Activated T-cell treated with anti-CD3 and anti-CD28 coated beads for 48 hours (primary cell): ENCODE results near the gene HOXA6.

Experiments
- DNase-seq: peaks from one replicate; pipeline ENCODE4 v3.0.0-alpha.2; 2020; ENCODE audit warnings: low read depth

Gene HOXA6

DNA sequence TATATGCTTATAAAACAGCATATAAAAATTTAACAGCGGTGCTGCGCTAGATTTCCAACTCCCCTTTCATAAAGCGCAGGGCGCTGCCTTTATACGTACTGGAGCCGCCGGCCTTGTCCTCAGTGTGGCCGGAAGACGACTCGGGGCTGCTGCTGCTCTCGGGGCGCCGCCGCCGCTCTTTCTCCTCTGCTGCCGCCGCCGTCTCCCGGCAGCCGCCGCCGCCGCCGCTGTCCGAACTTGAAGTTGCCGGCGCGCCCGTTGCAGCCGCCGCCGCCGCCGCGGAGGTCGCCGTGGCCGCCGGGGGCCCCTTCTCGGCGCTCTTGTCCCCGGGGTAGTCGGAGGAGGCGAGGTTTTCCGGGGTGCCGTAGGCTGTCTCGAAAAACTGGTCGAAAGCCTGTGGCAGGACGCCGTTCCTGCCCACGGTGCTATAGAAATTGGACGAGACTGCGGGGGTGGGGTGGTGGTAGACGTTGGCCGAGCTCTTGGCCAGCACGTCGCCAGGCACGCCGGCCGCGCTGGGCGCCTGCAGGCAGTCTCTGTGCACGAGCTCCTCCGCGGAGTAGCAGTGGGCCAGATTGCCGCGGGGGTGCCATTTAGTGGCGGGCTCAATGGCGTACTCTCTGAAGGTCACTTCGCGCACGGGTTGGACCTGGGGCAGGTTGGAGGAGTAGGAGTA, 36.9 kb upstream of the HOXA6 start:
- DNase-seq, result no peak

DNA sequence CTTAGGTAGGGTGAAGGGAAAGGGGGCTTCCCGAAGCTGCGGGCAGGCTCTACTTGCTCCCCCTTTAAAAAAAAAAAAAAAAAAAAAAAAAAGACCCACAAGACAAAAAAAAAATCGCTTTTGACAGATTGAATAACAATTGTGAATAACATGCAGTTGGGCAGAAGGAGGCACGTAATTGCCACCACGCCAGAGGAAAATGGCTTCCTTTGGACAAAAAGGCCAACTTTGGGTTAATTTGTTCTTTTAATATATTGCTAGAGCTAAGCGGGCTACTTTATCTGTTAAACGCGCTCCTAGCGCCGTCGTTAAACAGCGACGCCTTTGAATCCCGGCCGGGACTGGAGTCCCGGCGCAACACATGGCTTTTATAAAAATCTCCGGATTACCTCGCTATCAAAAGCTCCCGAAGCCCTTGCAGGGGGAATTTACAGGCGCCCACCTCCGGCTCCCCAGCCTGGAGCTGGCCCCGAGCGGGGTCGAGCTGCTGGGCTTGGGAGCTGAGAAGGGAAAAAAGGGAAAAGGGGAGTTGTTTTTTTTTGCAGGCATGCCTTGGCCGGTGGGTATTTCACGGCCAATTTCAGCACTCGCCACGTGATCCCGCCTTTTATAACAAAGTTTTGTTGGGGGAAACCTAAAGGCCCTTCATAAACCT, 36.2 kb upstream of the HOXA6 start:
- DNase-seq, result no peak

DNA sequence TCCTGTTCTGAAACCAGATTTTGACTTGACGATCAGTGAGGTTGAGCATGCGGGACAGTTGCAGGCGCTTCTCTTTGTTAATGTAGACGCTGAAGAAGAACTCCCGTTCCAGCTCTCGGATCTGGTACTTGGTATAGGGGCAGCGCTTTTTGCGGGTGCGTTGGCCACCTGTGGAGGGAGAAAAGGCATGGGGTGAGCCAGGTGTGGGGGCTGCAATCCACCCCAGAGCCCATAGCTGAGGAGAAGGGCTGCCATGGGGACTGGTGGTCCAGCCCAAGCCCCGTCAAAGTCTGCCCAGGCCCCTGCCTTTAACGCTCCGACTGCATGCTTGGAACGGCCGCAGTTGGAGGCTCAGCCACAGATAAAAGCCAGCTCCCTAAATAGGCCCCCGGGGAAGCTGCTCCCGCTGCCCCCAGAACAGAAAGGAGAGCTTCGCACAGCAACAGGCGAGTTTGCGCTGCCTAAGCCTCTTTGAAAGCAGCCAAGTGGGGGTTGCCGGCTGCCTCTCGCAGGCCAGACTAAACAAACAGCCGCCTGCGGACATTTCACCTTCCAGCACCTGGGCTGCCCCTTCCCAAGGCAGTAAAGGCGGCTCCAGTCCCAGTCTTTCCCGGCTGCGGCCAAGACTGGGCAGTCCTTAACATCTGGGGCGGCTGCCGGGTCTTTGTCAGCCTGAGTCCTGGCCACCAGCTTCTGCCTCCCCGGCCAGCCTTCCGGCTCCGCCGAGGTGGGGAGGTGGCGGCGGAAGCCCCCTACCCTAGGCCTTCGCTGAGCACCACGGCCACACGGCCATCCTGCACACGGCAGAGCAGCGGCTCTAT, 35.5 kb upstream of the HOXA6 start:
- no peak for DNase-seq

DNA sequence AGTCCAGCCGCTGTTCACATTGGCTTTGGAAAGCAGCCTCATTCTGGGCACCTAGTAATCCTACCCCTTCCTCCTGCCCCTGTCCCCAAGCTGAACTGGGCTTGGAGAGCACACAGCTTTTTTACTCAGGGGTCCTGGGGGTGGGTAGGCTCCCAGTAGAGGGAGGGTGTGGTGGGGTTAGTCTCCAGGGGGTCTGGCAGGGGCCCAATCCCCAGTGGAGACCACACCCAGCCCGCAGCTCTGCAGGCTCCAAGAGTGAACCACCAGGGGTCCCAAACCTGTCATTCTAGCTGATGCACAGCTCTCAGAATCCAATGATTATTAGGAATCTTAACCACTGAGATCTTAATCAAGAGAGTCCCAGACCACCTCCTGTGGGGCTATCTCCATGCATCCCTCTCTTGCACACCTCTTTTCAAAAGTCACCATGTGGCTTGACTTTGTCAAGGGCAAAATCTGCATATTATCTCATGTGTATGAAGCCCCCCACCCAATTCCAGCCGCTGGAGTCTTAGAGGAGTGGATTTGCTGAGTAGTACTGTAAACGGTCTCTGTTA, 34.8 kb upstream of the HOXA6 start:
- DNase-seq, result no peak

DNA sequence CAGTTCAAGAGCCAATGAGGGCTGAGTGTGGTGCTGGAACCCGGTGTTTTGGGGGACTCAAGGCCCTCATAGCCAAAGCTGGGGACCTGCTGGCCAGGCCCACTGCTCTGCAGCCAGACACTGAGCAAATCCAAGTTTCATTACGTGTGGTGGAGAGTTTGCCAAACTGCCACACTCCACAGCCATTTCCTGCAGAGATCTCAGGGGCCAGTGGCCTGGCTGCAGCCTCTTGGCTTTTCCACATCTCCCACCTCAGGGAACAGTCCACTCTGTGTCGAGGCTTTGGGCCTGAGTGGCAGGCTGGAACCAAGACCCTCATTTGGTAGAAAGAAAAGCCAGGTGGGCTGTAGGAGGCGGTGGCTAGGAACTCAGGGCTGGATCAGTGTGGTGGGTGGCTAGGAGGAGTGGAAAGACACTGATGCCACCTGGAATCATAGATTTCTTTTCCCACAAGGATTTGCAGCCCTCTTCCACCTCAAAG, 34.3 kb upstream of the HOXA6 start:
- no peak for DNase-seq

DNA sequence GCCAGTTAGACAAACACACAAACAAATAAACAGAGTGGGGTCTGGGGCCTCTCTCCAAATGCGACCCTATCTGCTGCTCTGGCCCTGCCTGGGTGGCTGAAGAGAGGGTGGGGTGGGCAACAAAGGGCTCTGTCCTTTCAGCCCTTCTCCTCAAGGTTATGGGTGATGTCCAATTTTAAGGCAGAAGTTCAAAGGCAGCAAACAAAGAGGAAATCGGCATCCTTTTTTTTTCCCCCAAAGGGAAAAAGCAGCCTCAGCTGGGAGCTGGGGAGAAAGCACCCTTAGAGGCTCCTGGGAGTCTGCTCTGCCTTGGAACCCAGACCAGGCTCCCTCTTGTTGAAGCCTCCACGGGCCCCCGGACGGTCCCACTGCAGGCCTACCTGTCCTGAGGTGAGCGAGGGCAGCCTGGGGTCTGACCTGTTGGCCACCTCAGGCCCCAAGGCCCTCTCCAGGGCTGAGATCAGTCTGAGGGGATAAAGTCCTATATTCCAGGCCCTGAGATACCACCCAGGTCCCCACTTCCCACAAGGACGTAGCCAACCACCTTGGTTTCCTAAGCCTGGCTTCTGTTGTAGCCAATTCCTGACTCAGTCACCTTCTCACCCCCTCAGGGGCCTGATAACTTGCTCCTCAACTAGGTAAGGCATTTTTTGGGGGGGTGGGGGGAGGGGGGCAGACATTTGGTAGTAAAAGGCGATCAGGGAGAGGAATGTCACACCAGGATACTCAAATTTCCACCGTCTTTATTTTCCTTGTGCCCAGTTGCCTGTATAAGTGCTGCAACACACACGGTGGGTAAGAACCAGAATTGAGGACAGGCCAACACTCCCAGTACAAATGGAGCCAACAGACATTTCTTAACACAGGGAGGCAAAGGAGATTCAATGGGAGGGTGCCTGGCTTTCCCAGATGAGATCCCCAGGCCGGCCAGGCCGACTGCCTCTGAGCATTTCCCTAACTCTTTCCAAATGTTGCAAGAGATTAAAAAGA, 33.2 kb upstream of the HOXA6 start:
- no peak for DNase-seq

DNA sequence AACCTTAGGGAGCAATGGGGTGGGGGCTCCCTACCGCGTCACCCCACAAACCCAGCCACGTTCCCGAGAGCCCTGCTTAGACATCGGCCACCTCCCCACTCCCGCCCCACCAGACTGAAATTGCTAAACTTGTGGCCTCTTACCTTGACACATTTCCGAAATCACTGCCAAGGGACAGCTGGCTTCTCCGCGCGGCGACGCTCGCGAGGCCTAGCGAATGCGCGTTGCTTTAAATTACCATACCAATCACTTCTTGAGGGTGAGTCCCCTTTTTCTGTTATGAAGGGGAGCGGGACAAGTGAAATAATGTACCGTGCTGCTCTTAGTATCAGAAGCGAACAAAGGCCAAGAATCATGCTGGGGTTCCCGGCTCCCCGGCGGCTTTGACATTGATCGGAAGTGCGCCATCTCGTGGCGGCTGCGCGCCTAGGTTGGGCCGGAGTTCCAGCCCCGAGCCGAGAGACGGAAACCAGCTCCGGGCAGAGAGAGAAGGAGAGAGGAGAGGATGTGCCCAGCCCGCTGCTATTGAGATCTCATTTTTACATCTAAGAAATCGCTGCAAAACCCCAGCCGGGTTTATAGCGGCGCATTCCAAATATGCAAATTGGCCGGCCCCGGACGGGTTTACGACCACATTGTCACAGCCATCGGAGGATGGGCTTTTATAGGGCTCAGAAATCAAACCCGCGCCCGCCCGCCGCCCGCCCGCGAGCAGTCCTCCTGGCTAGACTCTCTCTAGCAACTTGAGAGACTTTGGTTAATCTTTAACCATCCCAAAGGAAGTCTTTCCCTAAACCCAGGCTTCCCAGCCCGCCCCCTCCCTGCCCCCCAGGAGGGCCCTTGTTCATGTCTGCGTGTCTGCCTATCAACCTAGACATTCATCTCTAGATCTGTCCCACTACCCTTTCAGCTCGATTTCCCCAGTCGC, 32.2 kb upstream of the HOXA6 start:
- peak; percentile 63 for DNase-seq

DNA sequence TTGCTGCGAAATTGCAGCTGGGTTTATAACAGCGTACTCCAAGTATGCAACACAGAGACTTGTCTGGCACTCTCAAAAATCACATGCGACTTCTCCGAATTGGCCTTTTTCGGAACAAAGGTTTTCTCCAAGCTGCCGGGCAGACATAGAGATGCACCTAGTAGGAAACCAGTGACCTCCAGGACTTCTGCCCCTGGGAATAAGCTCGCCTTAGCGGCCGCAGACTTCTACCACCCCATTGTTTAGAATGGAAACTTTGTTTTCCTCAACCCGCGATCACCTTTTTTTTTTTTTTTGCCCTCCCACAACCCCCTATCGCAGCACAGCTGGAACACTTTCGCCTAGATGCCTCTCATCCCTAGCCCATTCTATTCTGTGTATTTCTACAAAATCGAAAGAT, 31.5 kb upstream of the HOXA6 start:
- DNase-seq, result no peak

DNA sequence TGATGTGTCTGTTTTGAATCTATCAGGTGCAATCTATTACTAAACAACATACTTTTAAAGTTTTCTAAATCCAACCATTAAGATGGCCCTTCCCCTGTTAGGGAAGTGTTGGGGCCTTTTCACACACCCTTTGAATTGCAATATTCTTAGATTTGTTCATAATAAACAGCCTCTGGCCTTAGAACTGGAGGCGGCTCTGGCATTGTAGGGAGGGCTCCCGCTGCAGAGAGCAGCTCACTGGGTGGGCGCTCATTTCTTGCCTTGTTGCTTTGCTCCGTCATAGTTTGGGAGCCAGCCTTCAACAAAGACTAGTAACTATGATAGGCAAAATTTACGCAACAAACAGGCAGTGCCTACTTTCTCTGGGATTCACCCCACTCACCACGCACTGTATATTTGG, 30.8 kb upstream of the HOXA6 start:
- no peak for DNase-seq

DNA sequence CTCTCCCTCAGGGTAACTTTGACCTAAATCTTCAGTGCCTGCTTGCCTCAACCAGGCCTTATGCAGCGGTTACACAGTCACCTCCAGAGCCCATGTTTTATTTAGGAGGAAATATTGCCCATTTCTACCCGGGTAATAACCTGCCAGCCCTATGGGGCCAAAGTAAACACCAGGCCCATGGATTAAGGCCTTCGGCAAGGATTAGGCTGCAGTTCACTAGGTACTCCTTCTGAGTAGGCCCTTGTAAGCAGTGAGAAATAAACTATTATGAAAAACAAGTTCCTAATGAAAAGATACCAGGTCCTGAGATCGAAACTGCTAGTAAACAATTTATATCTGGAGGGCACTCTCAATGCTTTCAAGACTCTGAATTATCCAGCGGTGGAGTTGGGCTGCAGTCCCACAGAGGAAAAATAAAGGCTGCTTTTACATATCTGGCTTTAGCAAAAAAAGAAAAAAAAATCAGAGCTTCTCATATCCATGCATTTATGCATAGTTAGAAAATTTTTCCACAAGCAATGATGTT, 30.3 kb upstream of the HOXA6 start:
- DNase-seq, result no peak

DNA sequence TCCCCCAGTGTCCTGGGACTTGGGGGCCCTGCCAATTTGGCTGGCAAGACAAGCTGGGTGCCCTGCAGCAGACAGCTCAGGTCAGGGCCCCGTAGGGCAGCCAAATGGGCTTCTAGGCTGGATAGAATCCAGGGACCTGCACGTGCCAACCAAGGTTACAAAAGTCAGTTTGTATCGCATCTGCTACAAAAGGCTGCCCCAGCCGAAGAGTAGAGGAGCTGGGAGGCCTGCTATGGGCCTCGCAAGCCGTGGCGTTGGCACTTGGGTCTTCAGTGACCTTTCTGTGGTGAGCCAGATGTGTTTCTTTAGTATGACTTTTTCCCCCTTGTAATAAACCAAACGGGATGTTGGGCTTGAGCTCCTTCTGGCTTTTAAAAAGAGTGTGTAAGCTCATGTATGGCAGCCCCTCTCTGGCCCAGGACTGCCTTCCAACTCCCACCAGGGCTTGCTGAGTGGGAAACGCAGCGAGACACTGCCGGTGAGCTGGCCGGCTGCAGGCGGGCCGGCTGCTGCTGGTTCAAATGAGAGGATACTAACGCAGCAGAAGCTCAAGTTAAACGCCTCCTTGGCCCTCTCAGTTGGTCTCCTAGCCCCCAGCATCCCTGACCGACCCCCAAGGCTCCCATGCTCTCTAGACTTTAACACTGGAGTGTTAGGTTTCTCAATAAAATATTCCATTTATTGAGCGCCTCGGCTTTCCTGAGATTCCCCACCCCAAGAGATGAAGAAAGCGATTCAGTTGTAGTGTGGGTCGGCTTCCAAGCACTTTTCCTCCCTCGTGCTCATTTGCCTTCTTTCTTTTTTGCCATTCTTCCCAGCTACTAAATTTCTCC, 29.6 kb upstream of the HOXA6 start:
- DNase-seq, result no peak

DNA sequence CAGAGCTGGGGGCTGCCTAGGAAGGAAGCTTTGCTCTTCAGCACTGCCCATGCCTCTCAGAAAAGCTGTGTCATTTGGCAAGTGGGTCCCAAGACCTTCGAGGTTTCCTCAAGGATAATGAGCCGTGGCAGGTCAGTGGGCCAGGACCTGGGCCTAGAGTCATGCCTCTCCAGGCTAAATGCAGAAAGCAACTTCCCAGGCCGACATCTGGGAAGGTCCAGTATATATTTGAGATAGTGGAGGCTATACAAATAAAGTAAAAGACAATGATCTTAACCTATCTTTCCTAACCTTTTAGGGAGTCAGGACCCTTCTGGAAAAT, 28.9 kb upstream of the HOXA6 start:
- DNase-seq, result no peak

DNA sequence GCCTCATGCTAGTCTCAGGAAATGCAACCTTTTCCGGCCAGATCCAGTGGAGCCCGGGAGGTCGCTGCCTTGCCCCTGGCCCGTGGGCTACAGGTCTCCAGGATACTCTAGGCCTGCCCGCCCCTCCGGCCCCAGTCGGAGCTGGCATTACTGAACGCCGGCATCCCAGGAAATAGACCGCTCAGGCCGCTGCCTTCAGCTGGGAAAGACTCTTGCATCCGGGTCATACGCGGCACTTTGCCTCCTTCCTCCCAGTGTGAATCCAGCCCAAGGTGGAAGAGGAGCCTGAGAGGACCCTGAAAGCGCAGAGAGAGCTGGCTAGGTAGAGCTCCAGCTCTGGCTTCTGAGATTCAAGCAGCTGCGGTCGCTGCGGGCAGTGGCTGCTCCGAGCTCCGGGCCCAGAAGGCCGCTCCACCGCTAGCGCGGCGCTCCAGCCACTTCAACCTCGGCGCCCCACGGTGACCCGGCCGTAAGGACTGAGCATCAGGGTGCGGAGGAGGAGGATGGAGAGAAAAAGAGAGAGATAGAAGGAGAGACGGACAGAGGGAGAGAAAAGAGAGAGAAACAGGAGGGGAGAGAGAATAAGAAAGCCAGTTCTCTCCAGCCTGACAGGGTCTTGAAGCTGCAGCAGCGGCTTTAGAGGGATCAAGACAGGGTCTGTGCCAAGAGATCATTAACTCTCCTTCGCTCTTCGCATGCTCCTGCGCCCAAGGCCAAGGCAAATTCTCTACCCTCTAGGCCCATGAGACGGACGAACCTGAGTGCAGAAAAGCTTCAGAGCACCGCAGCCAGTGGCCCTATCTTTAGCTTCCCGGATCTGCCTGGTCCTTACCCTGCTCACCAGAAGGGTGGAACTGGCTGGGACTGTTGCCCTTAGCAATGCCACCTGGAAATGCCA, 28.3 kb upstream of the HOXA6 start:
- no peak for DNase-seq

DNA sequence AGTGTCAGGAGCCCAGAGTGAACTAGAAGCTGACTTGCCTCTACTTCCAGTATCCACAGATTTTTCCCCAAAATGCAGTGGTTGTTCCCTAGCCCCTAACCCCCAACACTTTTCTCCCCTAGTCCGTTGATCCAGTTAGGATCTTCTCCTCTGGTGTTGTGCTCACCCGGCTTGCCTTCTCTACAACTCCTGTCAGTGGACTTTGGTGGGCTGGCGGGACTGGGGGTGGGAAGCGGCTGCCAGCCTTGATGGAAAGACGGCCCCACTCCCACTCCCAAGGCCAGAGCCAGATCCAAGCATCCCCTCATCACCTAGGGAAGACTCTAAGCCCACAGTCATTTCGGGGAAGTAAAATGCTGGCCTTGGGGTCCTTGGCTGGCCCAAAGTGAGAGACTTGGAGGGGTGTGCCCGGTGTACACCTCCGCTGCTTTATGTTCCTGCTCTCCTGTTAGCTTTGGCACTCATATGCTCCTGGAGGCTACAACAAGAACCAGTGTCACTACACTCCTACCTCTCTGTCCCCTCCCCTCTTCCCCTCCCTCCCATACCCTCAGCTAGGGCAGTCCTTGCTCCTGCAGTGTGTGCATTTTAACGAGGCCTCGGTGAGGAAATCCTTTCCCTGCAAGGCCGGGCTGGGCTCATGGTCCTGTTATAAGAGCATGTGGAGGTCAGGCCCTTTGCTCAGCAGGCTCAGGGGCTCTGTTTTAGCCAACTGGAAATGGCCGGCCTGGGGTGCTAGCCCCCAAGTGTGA, 27.5 kb upstream of the HOXA6 start:
- no peak for DNase-seq

DNA sequence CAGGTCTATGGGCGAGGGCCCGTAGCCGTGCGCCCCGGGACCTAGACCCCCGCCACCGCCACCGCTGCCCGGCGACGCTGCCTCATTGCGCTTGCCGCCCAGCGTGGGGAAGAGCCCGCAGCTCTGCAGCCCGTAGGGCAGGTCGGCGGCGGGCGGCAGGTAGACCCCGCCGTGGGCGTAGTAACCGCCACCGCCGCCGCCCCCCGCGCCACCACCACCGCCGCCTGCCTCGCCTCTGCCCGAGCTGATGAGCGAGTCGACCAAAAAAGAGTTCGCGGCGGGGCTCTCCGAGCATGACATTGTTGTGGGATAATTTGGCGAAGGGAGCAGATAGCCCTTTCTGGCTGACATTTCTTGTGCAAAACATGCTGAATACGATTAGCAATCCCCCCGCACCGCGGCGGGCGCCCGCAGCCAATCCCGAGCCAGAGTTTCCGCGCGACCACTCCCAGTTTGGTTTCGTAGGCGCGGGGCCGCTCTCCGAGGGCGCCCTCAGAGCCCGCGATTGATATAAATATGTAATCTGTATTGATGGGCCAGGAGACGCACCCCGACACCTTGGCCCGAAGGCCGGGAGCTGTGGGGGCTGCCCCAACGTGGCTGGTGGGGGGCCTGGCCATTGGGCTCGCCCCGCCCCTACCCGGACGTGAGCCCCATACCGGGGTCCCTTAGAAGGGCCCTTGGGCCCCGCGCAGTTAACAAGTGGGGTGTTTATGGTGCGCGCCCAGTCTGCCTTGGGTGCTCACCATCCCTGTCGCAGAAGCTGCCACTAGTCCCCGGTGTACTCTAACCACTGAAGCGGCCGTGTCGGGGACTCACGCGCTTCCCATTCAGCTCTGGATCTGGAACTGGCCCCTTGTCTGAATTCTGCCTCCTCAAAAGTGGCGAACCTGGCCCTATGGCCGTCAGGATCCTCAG, 26.6 kb upstream of the HOXA6 start, which contains the start of gene HOXA10:
Gene HOXA10, minus strand, starts transcription at position 365 of the 918 bp plus-strand sequence. Its CDS starts 14 bp downstream, at position 351.
- DNase-seq, result no peak

DNA sequence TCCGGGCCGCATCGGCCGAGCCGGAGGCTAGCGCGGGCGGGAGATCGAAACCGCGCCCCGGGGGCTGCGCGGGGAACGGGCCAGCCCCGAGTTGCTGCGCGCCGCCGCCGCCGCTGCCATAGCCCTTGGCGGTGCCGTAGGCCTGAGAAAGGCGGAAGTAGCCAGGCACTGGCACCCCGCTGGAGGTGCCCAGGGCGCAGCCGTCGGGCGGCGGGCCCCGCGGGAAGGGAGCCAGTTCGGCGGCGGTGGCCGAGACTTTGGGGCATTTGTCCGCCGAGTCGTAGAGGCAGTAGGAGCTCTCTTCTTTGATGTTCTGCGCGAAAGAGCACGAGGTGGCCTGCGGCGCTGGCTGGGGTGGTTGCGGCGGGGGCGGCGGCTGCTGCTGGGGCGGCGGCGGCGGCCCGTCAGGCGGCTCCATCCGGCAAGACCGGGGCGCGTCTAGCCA, 26.0 kb upstream of the HOXA6 start:
- no peak for DNase-seq
